Esophagus (tissue), 2 donors: ENCODE data around the gene DMAP1. TPM values are rescaled to one million over a fixed set of nuclear protein-coding genes. Genes with fewer than 3 reads are reported as not detected.

Experiments
- H3K27ac ChIP-seq, 2 donors: one replicate each; pipeline ENCODE4 v1.5.1; 2013; ENCODE audit warnings: low read depth in 2 of 2, mild to moderate bottlenecking in 2 of 2, inconsistent platforms in 1 of 2, low read length in 1 of 2, moderate library complexity in 1 of 2
- H3K27me3 ChIP-seq, 2 donors: one replicate each; pipeline ENCODE4 v1.6.1; 2013; ENCODE audit warnings: low read length in 2 of 2, control low read depth in 1 of 2, mild to moderate bottlenecking in 1 of 2; ENCODE audit not compliant: insufficient read depth in 2 of 2, control insufficient read depth in 1 of 2
- H3K36me3 ChIP-seq, 2 donors: one replicate each; pipeline ENCODE4 v1.6.1; 2013; ENCODE audit warnings: low read length in 1 of 2; ENCODE audit not compliant: control insufficient read depth in 2 of 2, insufficient read depth in 2 of 2
- H3K4me1 ChIP-seq, 2 donors: one replicate each; pipeline ENCODE4 v1.6.1; 2013; ENCODE audit warnings: low read length in 1 of 2; ENCODE audit not compliant: control insufficient read depth in 2 of 2, insufficient read depth in 2 of 2
- H3K4me3 ChIP-seq, 2 donors: one replicate each; pipeline ENCODE4 v1.5.1; 2013; ENCODE audit warnings: low read length in 2 of 2, mild to moderate bottlenecking in 2 of 2, low read depth in 1 of 2, moderate library complexity in 1 of 2
- H3K9me3 ChIP-seq, 2 donors: one replicate each; pipeline ENCODE4 v1.6.1; 2013; ENCODE audit warnings: mild to moderate bottlenecking in 2 of 2, low read depth in 1 of 2, low read length in 1 of 2, moderate library complexity in 1 of 2; ENCODE audit not compliant: control insufficient read depth in 2 of 2, insufficient read depth in 1 of 2
- WGBS, 2 donors: extraction: QIAGEN DNeasy Blood & Tissue Kit; methylation state at CpG; one replicate each; pipeline ENCODE4 v1.1.7; 2013; 5-methylcytosine and 5-hydroxymethylcytosine counted together
- polyA plus RNA-seq, 2 donors: library from polyadenylated mRNA; stranded (reverse); fragments of 200-250 nt; gene quantifications; one replicate each; pipeline ENCODE4 v1.2.3, GENCODE V29; 2013
- donor health status: healthy with polysubstance abuse.
- donor health status: Bipolar disorder and iron deficiency.

Gene DMAP1
- polyA plus RNA-seq, 2 donors: 21.8 to 27.8 TPM

- Histone ChIP-seq H3K4me3 (no peak overlapping the region), H3K9me3 (no peaks in the 10 kb centered on the region), H3K36me3 (peaks cover 0 to 6% of the 10 kb centered on the region in 2 donors), H3K27ac (peak overlapping the region in 1 of 2 donors; percentile 63), H3K27me3 (no peaks in the 10 kb centered on the region), H3K4me1 (peaks cover 2 to 13% of the 10 kb centered on the region in 2 donors)
- 70 to 81% methylated on average over 5 of the region's 5 CpGs for WGBS, 2 donors
Observed at GRCh38 chr1:44261962-44262361, 48.7 kb downstream of the DMAP1 start.

DNA sequence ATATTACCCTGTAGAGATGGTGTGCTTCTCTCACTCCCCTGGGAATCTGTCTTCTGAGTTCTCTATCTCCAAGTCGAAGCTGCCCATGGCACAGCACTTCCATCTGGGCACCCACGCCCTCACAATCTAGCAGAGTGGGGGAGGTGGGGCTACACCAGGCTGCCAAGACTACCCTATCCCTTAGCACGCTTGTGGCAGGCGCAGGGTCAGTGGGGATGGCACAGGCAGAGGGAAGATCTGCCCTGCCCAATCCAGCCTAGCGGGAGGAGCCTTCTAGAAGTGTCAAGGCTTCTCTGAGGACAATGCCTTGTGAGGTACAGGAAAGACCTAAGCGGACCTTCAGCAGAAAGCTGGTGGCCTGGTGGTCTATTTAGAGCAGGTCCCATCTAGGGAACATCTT lies 49.1 kb downstream of the DMAP1 start:
- WGBS, 2 donors: 91 to 95% methylated on average over 6 of the region's 6 CpGs
- H3K4me1 ChIP-seq: peaks cover 2 to 13% of the 10 kb centered on the region in 2 donors

DNA sequence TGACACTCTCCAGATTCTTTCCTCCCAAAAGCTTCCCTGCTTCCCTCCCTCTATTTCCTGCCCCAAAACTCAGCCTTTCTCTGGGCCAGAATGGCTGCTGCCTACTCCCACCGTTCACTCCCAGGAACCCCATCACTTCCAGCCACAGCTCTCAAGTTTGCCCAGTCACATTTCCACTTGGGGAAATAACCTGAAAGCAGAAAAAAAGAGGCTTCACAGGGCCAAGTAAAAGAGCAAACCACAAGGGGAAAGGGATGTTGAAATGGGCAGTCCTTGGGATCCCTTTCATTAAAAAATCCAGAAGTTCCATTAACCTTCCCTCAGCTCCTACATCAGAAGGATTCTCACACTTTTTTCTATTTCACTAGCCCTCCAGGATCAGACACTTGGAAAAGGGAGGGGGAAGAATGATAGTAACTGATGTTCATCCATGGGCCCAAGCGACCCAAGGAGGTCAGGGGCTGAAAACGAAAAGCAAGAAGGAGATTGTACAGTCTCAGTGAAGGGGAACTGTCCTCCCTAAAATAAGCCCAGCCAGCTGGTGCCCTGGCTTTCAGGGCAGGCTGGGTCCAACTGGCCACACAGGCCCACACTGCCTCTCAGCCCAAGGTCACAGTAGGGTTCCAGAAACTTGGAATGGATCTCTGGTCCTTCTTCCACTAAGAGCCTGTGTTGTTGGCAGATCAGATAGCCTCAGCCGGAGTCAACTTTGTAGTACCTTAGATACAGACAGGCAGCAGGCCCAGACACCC lies 49.7 kb downstream of the DMAP1 start:
- no peaks in the 10 kb centered on the region for H3K27me3 ChIP-seq
- WGBS, 2 donors: 88 to 91% methylated on average over 4 of the region's 4 CpGs
- no peaks in the 10 kb centered on the region for H3K9me3 ChIP-seq
- no peak overlapping the region for H3K4me3 ChIP-seq
- no peak overlapping the region for H3K27ac ChIP-seq
- H3K4me1 ChIP-seq: peaks cover 2 to 13% of the 10 kb centered on the region in 2 donors
- peaks cover 0 to 2% of the 10 kb centered on the region in 2 donors for H3K36me3 ChIP-seq

More for the DNA sequence above, 49.1 kb downstream of the DMAP1 start:
- no peaks in the 10 kb centered on the region for H3K27me3 ChIP-seq
- peaks cover 0 to 4% of the 10 kb centered on the region in 2 donors for H3K36me3 ChIP-seq
- no peak overlapping the region for H3K4me3 ChIP-seq
- H3K27ac ChIP-seq: no peak overlapping the region
- H3K9me3 ChIP-seq: no peaks in the 10 kb centered on the region

DNA sequence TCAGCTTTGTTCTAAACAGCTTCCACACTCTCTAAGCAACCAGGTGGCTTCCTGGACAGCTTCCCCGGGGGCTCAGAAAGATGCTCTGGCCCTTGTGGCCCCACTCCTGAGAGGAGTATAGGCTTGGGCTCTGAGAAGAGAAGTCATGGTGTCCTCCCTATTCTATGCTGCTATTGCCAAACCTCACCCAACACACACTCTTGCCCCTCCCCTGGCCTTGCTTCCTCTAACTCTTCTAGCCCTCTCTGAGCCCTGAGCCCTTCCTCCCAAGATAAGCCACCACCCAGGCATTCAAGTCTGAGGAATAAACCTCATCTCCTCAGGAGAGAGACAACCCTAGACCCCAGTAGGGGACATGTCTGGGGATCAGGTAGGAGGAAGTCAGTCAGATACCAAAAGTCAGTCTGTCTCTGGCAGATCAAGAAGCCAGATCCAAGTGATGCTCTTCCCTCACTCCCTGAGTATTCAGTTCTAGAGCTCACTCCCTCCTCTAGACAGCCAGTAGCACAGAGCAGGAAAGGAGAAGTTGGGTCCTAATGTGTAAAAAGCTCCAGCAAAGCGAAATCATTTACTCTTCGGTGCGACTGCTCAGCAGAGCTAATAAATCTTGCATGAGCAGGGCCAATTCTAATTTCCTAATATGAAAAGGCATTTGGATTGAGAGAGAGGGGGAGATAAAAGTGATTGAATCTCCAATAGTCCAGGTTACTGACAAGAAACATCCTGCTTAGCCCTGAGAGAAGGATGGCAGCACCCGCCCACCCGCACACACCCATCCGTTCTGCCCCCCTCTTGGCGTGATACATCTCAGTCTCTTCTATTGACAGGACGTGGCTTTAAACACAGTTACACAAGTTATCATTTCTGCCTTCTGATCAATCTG lies 50.5 kb downstream of the DMAP1 start:
- no peaks in the 10 kb centered on the region for H3K9me3 ChIP-seq
- H3K27me3 ChIP-seq: no peaks in the 10 kb centered on the region
- H3K4me1 ChIP-seq: peaks cover 2 to 13% of the 10 kb centered on the region in 2 donors
- no peak overlapping the region for H3K27ac ChIP-seq
- peaks cover 0 to 2% of the 10 kb centered on the region in 2 donors for H3K36me3 ChIP-seq
- H3K4me3 ChIP-seq: no peak overlapping the region
- WGBS, 2 donors: 94% methylated on average over 9 of the region's 9 CpGs

- Histone ChIP-seq H3K4me3 (no peak overlapping the region), H3K4me1 (peaks cover 2 to 13% of the 10 kb centered on the region in 2 donors), H3K27ac (no peak overlapping the region), H3K36me3 (peaks cover 0 to 2% of the 10 kb centered on the region in 2 donors), H3K9me3 (no peaks in the 10 kb centered on the region), H3K27me3 (no peaks in the 10 kb centered on the region)
- WGBS, 2 donors: 90 to 97% methylated on average over 11 of the region's 11 CpGs
Observed at GRCh38 chr1:44264451-44264771, 51.1 kb downstream of the DMAP1 start.

GRCh38 chr1:44265656-44266358 lies 52.5 kb downstream of the DMAP1 start:
- peaks cover 2 to 10% of the 10 kb centered on the region in 2 donors for H3K4me1 ChIP-seq
- H3K27me3 ChIP-seq: no peaks in the 10 kb centered on the region
- H3K4me3 ChIP-seq: no peak overlapping the region
- peaks cover 0 to 2% of the 10 kb centered on the region in 2 donors for H3K36me3 ChIP-seq
- H3K9me3 ChIP-seq: no peaks in the 10 kb centered on the region
- 95 to 96% methylated on average over 1 of the region's 1 CpG for WGBS, 2 donors
- H3K27ac ChIP-seq: no peak overlapping the region

- no peaks in the 10 kb centered on the region for H3K27me3 ChIP-seq
- no peak overlapping the region for H3K27ac ChIP-seq
- peaks cover 2 to 5% of the 10 kb centered on the region in 2 donors for H3K4me1 ChIP-seq
- peaks cover 0 to 2% of the 10 kb centered on the region in 2 donors for H3K36me3 ChIP-seq
- H3K9me3 ChIP-seq: no peaks in the 10 kb centered on the region
- no peak overlapping the region for H3K4me3 ChIP-seq
- WGBS, 2 donors: 87 to 96% methylated on average over 6 of the region's 6 CpGs
Observed at GRCh38 chr1:44266400-44267344, 53.4 kb downstream of the DMAP1 start.

DNA sequence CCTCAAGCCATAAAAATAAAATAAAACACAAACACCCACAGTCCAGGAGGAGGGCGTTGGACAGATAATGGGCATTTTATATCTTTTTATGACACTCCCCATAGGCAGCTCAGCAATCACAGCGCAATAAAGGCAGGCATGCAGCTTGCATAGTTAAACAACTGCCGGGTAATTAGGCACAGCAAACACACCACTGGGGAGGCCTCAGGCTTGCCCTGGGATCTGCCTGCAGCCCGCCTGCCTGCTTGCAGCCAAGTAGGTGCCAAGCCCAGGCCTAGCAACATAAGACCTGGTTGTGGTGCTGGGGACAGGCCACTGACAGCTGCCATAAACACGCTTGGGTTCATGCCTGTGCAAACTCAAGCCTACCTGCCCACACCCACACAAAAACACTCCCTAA lies 54.2 kb downstream of the DMAP1 start:
- Histone ChIP-seq H3K4me1 (peaks cover 0 to under 1% of the 10 kb centered on the region in 2 donors), H3K9me3 (no peaks in the 10 kb centered on the region), H3K27ac (no peak overlapping the region), H3K36me3 (peaks cover 0 to 2% of the 10 kb centered on the region in 2 donors), H3K27me3 (no peaks in the 10 kb centered on the region), H3K4me3 (no peak overlapping the region)
- 92 to 94% methylated on average over 5 of the region's 5 CpGs for WGBS, 2 donors
